RPMI7951 (cell line): Measurements from ENCODE around the gene KIF16B. TPM values are rescaled to one million over a fixed set of nuclear protein-coding genes. Genes with fewer than 3 reads are reported as not detected.
A peak's percentile ranks its signal among the peaks of the same experiment; 100 is the strongest.
"Not testable (repeated sequence)": the region's sequence is repeated elsewhere in the genome, so short reads cannot be mapped to it uniquely, and the experiment has no call there.

Experiments used
- DNase-seq: peaks from one replicate; pipeline ENCODE4 v3.0.0-alpha.2; 2012; ENCODE audit warnings: low read depth
- total RNA-seq: library from RNA; depleted of rRNA; stranded (reverse); fragments of >200 nt; shearing (Covaris generic); gene quantifications from 2 replicates; pipeline ENCODE4 v1.2.3, GENCODE V29; 2014

Gene KIF16B
- total RNA-seq, 1 experiment from 2014 or later = 9.4 TPM

DNA sequence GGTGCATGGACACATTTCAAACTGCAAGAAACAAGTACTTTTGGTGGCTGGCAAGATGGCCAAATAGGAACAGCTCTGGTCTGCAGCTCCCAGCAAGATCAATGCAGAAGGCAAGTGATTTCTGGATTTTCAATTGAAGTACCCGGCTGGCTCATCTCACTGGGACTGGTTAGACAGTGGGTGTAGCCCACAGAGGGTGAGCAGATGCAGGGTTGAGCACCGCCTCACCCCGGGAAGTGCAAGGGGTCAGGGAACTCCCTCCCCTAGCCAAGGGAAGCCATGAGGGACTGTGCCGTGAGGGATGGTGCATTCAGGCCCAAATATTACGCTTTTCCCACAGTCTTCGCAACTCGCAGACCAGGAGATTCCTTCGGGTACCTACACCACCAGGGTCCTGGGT lies 53.6 kb downstream of the KIF16B start:
- DNase-seq = not testable (repeated sequence)

DNA sequence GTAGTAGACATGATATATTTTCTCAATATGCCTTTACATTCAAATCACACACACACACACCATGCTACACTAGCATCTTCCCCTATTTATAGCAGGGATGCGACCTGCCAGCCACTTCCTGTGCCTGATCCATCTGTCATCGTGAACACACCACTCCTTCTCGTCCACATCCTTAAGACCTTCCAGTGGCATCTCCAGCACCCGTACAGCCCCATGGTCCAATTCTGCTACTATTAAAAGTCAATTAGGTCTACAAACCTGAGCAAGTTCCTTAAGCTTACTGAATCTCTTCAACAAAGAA lies 54.5 kb downstream of the KIF16B start:
- no peak for DNase-seq

DNA sequence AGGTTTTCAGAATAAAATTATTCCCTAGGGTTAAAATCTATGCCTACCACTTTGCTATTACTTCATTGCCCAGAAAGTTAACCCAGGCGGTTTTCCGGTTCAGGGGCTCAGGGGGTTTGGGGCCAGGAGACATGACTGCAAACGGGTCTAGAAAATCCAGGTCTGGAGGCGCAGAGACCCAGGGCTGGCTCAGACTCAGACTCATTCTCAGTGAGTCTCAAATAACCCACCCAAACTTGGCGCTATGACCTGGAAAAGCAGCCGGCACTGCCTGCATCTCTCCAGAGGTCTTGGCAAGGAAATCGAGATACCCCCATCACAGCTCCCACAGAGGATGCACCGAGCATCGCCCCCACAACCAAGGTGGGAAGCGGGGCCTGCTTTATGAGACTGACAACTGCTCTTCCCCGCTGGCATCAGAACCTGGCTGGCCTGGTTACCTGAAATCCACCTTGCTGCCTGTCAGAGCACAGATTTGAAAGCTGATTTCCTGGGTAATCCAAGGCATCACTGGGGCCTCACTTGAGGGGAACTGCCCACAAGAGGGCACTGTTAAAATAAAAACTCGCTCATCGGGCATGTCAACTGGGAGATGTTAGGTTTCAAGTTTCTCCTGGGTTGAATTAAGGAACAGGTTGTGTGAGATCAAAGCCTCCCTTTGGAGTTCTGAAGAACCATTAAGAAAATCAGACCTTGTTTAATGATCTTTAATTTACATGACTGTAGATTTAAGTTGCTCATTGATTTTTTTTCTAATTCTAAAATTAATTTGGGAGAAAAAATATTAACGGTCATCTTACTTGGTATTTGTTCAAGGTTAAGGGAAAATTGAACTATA lies 55.1 kb downstream of the KIF16B start:
- DNase-seq = peak; percentile 58

DNA sequence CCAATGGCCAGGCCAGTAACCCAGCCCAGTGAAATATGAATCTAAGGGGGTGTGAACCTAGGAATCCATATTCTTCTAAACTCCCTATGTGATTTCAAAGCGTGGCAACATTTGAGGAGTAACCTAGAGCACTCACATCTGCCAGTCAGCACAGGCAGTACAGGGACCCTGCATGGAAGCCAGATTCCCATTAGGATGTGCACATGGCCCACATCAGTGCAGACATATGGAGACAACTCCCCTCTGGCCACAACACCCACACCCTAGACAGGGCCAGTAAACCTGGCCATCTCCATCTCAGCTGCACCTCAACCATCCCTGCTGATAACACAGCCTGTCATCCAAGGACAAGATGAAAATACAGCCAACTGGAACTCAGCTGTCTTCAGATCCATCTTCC lies 56.5 kb downstream of the KIF16B start:
- DNase-seq = no peak

DNA sequence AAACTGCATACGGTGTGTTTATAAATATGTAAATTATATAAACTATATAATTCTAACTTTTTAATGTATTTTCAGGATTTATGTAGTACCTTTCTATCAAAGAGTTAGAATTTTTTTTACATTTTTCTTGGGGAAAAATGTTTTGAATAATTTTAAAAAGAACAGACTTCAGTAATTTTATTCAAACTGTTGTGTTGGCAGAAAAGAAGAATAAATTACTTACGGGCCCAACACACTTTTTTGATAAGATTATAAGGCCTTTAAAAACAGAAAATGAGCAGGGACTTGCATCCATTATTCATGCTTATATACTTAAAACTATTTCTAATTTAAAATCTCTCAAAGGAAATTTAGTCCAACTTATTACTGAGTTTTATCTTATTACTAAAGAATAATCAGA lies 58.2 kb downstream of the KIF16B start:
- no peak for DNase-seq

DNA sequence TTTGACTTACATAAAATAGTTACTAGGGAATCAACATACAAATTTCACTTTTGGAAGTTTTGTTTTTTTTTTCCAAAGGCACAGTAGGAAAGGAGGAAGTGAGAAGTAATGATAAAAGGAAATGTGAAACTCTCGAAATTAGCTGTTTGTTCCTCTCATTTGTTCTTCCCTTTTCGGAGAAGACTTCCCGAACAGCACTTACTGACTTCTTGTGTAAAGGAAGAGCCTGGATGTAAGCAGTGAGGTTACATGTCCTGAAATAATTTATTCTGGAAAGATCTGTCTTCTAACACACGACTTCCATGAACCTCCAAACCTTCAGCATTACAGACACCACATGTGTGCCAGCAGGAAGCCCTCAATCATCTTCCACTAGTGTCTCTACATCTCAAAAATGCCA lies 59.1 kb downstream of the KIF16B start:
- no peak for DNase-seq

DNA sequence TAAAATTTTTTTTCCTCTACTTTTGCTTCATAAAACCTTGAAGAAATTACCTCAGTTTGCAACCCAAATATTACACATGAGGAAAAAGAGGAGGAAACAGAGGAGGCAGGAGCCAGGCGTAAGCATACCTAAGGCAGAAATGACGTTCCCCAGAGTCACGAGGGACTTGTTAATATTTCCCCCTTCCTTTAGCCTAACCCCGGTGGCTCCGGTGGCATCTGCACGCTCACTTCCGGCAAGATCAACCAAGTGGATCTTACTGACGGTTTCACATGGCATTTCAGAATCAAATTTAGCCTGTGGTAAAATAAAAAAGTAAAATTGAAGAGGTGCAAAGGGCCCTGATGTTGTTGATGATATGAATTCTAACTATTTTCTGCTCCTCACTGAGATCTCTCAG lies 67.4 kb downstream of the KIF16B start:
- DNase-seq = no peak

DNA sequence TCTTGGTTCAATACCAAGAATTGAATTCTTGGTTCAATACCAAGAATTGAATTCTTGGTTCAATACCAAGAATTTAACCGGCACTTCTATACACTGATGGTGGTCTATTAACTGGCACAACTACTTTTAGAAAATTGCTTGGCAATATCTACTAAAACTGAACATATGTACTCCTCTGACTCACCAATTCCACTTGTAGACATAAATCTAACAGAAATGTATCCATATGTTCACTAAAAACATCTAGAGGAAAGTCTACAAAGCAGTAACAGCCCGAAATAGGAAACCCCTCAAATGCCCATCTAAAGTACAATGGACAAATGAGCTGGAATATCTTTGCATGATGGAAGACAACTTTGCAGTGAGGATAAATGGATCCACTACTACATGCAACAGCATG lies 71.9 kb downstream of the KIF16B start:
- DNase-seq = no peak

DNA sequence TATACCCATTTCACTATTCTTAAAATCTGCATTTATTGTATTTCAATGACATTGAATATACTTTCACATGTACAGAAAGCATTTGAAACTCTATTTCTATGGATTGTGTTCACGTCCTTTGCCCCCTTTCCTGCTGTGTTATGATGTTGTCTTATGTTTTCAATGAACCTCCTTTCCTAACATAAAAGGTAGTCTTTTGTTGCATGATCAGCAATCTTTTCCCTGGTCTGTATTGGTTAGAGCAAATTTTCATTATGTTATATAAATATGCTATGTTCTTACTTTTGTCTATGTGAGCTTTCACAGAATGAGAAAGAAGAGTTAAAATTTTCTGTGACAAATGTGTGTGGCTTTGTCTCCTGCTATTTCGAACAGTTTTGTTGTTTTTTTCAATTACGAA lies 73.1 kb downstream of the KIF16B start:
- DNase-seq = no peak

DNA sequence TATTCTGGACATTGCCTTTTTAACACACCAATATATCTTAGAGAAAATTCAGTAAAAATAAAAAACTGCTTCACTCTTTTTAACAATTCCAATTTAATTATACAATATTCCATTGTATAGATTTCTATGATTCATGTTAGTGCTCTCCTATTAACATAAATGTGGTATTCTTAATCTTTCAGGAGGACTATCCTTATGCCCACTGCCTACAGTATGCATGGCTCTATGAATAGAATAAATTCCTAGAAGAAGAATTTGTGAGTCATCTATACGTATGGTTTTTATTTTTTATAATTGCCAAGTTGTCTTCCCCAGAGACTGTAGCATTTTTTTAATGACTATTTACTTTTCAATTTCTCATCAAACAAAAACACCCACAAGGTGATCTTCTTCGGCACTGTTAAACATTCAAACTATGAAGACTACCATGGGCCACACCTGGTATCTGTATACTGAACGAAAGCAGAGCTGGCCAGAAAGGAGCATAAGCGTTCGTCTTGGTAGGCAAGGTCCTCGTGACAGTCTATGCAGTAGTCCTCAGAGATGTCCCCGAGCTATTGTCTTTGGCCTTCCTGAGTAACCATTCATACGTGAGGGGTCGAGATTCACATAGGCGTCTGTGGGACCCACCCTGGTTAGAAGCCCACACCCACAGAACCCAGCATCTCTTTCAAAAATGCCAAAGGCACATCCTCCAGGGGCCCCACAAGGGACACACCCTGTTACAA lies 74.6 kb downstream of the KIF16B start:
- no peak for DNase-seq

DNA sequence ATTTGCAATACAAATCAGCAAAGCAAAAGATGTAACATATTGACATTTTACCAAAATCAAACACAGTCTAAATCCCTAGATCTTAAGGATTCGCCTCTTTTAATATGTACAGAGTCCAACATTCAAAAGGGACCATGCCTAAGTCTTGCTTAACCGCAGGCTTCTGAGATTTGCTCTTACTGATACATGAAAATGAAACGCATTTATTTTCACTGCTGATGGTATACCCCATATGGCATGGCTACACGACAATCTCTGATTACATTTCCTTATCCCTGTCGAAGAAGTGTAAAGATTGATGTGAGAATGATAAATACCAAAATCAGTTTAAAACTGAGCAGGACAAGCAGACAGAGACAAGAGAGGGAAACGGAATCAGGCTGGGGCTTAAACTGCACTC lies 75.4 kb downstream of the KIF16B start:
- no peak for DNase-seq

DNA sequence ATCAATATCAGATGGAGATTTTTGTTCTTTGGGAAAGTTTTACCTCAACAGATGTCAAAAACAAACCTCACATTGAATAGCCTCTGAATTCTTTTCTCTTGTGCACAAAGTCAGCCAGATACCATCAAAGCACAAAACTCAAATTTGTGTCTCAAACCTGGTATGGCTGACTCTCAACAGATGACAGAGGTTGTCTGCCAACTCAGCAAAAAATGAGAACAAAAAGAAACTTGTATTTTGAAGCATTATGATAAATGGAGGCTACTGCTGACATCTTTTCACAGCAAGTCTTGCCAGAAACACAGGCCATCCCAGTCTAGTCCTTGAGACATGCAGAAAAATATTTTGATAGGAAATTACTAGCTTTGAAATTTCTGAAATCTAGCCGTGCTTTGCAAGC lies 79.8 kb downstream of the KIF16B start:
- no peak for DNase-seq

DNA sequence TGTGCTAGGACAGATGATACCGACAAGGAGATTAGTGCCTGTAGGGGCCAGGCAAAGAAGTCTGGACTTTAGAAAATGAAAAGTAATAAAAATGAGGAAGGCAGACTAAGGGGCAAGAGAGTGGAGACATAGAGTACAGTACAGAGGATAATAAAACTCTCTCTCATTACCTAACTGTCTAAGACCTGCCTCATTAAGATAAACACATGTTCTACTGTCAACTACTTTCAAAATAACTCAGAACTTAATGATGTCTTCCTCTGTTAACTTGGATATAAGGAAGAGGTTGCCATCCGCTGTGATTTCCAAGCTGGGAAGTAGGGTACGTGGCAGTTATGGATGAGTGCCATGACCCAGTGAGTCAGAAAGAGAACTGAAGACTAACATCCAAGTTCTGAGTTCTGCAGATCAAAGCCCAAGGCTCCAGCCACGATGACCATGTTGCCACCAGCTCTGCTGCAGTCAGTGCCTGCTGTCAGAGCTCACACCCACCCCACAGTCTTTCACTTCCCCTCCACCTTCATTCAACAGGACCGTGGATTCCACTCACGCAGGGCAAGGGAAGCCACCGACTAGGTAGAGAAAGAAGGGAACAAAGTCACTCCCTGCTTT lies 81.8 kb downstream of the KIF16B start:
- DNase-seq = peak; percentile 58

DNA sequence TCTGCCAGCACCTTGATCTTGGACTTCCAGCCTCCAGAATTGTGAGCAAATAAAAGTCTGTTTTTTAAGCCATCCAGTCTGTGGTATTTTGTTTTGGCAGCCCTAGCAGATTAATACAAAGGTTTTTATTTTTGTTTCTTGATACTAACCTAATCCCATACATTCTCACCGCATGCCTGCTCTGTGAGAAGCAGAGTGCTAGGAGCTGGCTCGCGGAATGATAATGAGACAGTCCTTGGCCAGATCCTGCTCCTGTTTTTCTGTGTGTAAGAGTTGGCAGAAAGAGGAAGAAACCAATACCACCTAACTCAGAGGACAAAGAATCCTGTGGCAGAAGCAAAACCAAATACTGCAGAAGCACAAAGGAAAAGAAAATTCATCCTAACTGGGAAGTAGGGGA lies 82.6 kb downstream of the KIF16B start:
- DNase-seq = no peak

DNA sequence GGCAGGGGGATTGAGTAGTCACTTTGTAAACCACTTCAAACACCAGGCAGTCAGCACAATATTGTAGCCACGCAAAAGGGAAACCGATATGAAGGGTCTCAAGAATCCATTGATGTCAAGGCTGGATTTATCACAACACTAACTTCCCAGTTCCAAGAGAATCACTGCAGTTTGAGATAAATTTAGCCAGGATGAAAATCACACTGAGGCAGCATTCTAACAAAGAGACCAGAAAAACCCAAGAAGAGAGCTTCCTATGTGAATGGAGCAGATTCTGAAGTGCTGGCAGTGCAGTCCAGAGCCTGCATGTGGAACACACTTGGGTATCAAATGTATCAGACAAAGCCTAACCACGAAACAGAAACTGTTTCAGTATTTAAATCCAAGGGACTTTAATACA lies 84.6 kb downstream of the KIF16B start:
- DNase-seq = no peak

DNA sequence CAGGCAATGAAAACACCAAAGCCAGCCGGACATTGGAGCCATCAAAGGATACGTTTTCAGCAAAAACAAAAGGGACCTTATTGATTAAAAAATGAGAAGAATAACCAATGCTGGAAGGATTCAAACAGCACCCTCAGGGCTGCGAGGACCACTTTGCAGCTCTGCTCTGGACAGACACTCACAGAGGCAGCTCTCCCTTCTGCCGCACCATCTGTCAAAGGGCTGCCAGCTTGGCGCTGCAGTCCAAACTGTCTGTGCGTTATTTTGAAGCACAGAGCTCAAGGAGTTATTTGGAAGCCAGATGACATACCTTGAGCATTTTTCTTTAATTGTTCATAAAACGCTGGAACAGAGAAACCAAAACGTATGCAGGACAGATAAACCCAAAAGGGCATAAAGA lies 85.2 kb downstream of the KIF16B start:
- DNase-seq = no peak

DNA sequence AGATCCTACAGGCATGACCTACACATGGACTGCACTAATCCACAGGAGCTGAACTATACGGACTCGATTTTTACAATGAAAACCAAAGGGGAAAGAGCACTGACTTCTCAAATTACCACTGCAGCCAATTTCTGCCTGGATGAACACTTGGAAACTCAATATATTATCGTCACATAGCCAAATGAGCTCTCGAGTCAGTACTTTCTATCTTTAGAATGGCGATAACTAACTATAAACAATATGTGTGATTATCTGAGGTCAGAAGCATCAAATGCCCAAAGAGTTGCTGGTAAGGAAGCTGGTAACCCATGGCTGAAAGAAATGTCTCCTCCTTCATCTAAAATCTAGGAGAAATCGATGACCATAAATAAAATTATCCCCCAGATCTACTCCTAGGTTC lies 86.7 kb downstream of the KIF16B start:
- DNase-seq = no peak

DNA sequence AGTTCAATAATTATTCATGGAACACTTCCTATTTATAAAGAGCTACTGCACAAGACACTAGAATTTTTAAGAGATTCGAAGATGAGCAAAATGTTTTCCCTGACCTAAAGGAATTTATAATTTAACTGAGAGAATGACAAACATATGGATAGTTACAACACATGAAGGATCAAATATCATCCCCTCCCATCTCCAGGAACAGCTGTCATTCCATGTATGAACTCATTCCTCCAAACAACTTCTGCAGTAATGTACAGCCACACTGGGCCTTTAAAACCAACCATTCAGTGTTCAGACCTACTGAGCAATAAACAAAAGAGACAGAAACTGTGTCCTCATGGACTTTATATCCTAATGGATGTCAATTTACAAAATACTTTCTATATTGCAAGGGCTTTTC lies 87.8 kb downstream of the KIF16B start:
- peak; percentile 9 for DNase-seq

DNA sequence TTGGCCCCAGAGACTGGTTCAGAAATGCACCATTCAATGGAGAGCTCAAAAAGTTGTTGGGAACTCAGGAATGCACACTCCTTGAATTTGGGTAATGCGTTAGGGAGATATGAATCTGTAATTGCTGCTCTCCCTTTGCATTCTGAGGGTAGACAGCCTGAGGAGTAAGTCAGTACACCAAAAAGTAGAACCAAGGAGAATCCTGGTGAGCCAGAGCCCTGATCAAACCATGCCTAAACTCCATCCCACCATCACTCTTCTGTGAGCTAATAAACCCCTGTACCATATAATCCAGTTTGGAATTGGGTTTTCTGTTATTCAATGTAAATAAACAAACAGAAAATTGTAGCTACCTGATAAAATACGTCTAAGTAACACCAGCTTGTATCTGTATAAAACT lies 90.2 kb downstream of the KIF16B start:
- no peak for DNase-seq

DNA sequence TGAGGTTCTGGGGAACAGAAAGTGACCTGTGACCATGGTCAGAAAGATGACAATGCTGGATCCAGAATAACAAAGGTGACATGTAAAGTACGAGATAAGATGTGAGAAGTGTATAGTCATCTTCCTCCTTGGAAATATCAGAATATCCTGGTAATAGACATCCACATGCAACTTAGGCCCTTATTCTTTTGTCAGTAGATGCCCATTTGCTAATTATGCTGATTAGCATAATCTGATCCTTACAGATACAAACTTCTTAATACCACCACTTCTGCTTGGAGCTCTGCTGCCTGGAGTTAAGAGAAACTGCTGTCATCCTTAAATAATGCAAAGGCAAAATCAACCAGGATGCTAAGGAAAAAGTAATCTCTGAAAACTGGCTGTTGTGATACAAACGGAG lies 91.3 kb downstream of the KIF16B start:
- DNase-seq = no peak

DNA sequence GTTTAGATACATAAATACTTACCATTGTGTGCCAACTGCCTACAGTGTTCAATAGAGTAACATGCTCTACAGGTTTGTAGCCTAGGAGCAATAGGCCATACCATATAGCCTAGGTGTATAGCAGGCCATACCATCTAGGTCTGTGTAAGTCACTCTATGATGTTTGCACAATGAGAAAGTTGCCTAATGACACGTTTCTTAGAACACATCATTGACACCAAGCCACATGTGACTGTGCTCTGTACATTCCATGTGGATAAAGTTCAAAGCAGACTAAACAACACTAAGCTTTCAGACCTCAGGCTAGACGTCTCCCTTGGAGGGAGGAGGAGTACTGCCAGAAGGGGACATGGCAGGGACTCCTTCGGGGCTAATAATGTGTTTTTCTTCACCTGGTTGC lies 93.6 kb downstream of the KIF16B start:
- DNase-seq = no peak

DNA sequence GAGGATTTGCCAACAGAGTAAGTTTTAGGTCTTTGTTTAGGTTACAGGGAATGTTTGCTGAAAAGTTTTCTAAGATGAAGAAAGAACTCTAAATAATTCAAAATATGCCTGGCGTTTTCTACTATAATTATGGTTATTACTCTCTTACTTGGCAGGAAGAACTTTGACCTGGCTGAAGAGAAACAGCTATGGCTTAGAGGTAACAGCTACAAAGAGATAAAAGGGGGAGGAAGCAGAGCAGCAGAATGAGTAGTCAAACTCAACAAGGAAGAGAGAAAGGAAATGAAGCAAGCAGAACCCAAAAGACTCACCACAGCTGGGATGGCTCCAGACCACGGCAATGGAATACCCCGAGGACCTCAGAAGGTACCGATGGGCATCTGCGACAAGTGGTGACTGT lies 95.6 kb downstream of the KIF16B start:
- no peak for DNase-seq

DNA sequence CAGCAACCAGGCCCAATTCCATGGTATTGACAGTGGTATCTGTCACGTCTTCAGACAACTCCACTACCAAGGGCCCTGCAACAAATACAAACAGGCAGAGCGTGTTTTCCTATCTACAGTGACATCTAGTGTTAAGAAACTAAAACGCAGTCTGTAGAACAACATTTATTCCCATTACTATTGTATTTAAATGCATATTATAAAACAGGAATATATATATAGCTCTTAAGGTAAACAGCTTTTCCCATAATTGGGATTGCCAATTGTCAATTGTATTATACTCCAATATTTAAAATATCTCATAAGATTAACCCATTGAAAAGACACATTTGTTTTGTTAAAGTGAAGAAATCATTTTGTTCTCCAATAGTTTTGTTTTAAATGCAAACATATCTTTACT lies 97.2 kb downstream of the KIF16B start:
- DNase-seq = peak; percentile 61
